Measurements from ENCODE around the gene GON4L. TPM values are rescaled to one million over a fixed set of nuclear protein-coding genes. Genes with fewer than 3 reads are reported as not detected.

GON4L gene
- 19.3 and 50.1 TPM in 2 replicates for total RNA-seq

GRCh38 chr1:155856975-155857930 lies at the start of gene GON4L:
GON4L (minus strand) TSS chr1:155857214; CDS start chr1:155853780, 3,434 bp downstream.

GRCh38 chr1:155859234-155859829 lies 2.3 kb upstream of the GON4L start, which contains the start of gene SYT11:
SYT11 (plus strand) TSS chr1:155859567; CDS start chr1:155859762, 195 bp downstream.

Other genes with a start within 250 kb of the GON4L start
- 17.8 and 35.4 TPM in 2 replicates for gene MSTO1, start 247.0 kb downstream of the GON4L start, total RNA-seq
- 34.0 and 63.6 TPM in 2 replicates for gene YY1AP1, start 168.4 kb downstream of the GON4L start, total RNA-seq
- 35.5 and 50.4 TPM in 2 replicates for gene DAP3, start 168.1 kb downstream of the GON4L start, total RNA-seq
- gene SYT11, start 2.4 kb upstream of the GON4L start, total RNA-seq, result 25.9 and 59.6 TPM in 2 replicates
- gene RIT1, start 54.1 kb upstream of the GON4L start, total RNA-seq, result 25.3 and 54.9 TPM in 2 replicates
- 12.6 and 32.9 TPM in 2 replicates for gene KHDC4, start 77.2 kb upstream of the GON4L start, total RNA-seq
- 0.06 and 0.16 TPM in 2 replicates for gene RXFP4, start 84.4 kb upstream of the GON4L start, total RNA-seq
- 93.6 and 138 TPM in 2 replicates for gene ARHGEF2, start 121.3 kb upstream of the GON4L start, total RNA-seq
- 264 and 295 TPM in 2 replicates for gene SSR2, start 163.7 kb upstream of the GON4L start, total RNA-seq
- 10.5 and 22.0 TPM in 2 replicates for gene UBQLN4, start 196.6 kb upstream of the GON4L start, total RNA-seq
- gene LAMTOR2, start 197.6 kb upstream of the GON4L start, total RNA-seq, result 55.0 and 88.2 TPM in 2 replicates
- gene RAB25, start 203.9 kb upstream of the GON4L start, total RNA-seq, result 0.13 TPM in 1 of 2 replicates, not detected in the other
- gene MEX3A, start 225.3 kb upstream of the GON4L start, total RNA-seq, result 2.4 and 12.2 TPM in 2 replicates